ENCODE results near the gene RMND5A.

The RMND5A gene

GRCh38 chr2:86790676-86791572 is 70.8 kb downstream of the RMND5A start, which contains the start of gene CD8A:
TSS of gene CD8A (minus strand) at chr2:86790913. CDS start at chr2:86790825, 88 bp downstream.
- no peak for DNase-seq

- DNase-seq, result no peak
Observed at GRCh38 chr2:86791573-86791972, 71.5 kb downstream of the RMND5A start.

GRCh38 chr2:86793752-86794151 is 73.7 kb downstream of the RMND5A start:
- no peak for DNase-seq

DNA sequence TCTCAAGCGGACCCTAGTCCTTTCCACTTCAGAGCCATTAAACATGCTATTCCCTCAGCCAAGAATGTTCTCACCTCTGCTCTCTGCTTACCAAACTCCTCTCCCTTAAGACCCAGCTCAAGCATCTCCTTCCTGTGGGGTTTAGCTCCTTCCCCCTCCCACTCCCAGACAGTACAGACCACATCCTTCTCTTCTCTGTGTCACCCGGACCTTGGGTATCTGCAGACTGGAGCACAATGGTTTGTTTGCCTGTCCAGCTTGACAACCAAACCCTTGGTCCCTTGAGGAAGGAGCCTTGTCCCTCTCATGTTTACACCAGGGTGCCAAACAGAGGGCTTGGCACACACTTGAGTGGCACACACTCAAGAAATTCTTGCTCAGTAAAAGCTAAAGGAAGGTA is 74.8 kb downstream of the RMND5A start:
- no peak for DNase-seq

GRCh38 chr2:86800856-86801567 is 80.9 kb downstream of the RMND5A start:
- DNase-seq, result no peak

DNA sequence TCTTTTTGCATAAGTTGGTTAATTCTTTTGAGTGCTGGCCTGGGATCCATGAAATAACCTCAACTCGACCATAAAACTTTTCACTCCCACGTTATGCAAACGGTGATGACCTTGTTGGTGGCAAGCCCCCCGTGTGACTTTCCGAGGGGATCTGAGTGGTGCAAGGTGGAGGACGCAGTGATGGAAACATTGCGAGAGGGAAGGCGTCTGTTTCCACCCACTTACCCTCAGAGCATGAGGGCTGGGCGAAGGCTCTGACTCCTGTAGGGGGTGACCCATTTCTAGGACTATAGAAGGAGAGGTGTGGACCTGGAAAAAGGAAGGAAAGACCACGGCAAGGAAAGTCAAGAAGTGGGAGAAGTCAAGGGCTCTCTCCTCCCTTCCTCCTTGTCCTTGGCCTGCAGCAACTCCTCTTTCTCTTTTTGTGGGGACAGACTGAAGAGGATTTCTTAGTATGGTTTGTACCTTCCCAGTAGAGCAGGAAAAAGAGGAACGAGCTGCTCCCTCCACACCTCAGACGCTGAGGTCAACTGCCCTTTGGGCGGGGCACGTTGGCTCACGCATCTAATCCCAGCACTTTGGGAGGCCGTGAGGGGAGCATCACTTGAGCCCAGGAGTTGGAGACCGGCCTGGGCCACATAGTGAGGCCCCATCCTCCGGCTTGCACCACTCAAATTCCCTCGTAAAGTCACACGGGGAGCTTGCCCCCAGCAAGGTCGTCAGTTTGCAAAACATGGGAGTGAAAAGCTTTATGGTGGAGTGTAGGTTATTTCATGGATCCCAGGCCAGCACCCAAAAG is 86.2 kb downstream of the RMND5A start:
- no peak for DNase-seq

GRCh38 chr2:86807133-86807467 is 87.0 kb downstream of the RMND5A start:
- DNase-seq, result no peak

- peak in 33 of 51 donors; percentile 3 to 75 (median 37) for DNase-seq
Observed at GRCh38 chr2:86807468-86808275, 87.6 kb downstream of the RMND5A start.

- DNase-seq, result peak in 50 of 51 donors; percentile 20 to 85 (median 64)
Observed at GRCh38 chr2:86808315-86809161, 88.4 kb downstream of the RMND5A start.

DNA sequence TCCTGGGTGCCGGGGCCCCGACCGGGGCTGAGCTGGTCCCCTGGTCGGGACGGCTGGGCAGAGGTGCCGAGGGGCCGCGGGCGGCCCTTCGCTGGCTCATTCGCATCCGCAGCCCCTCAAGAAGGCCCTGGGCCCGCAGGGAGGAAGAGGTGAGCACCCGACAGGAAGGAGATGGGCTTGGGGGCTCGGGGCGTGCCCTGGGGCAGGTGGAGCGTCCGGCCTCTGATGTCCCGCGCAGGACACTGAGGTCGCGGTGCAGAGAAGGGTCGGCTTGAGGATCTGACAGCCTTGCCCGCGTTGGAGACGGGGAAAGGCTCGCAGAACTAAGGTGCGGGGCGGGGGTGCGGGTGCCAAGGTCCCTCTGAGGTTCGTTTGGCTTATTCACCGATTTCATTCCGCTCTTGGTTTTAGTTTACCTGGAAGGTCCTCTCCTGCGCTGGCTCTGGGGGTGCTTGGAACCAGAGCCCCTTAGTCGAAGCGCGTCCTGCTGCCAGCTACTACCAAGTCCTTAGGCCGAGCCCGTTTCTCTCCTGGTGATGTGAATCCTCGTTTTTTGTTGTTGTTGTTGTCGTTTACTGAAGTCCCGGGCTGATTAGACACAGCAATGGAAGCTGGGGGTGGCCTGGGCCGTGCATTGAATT is 89.5 kb downstream of the RMND5A start:
- DNase-seq, result peak in 1 of 51 donors; percentile 6

- DNase-seq, result no peak
Observed at GRCh38 chr2:86815611-86816010, 95.5 kb downstream of the RMND5A start.

- no peak for DNase-seq
Observed at GRCh38 chr2:86818114-86818801, 98.2 kb downstream of the RMND5A start.

- no peak for DNase-seq
Observed at GRCh38 chr2:86818957-86819356, 98.9 kb downstream of the RMND5A start.

- DNase-seq, result no peak
Observed at GRCh38 chr2:86821306-86821705, 101.2 kb downstream of the RMND5A start.

GRCh38 chr2:86821842-86822241 is 101.8 kb downstream of the RMND5A start:
- DNase-seq, result no peak

DNA sequence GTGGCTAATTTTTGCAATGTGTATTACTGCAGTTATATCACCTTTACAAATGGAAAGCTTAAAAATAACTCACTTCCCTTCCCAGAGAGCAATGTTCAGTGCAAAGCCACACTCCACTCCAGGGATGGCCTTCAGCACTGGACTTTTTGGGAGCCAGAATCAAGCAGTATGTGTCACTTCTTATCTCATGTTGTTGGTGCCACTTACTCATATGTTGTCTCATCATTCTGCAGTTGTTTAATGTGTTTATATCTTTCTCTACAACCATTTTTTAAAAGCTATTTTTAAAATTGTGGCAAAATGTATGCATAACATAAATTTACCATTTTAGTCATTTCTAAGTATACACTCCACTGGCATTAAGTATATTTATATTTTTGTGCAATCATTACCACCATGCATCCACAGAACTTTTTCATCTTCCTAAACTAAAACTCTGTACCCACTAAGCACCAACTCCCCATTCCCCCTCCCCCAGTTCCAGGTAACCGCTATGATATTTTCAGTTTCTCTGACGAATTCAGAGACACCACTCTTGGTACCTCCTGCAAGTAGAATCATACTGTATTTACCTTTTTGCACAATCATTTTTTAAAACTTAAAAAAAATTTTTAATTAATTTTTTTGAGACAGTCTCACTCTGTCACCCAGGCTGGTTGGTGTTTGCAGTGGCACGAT is 102.7 kb downstream of the RMND5A start:
- no peak for DNase-seq

DNA sequence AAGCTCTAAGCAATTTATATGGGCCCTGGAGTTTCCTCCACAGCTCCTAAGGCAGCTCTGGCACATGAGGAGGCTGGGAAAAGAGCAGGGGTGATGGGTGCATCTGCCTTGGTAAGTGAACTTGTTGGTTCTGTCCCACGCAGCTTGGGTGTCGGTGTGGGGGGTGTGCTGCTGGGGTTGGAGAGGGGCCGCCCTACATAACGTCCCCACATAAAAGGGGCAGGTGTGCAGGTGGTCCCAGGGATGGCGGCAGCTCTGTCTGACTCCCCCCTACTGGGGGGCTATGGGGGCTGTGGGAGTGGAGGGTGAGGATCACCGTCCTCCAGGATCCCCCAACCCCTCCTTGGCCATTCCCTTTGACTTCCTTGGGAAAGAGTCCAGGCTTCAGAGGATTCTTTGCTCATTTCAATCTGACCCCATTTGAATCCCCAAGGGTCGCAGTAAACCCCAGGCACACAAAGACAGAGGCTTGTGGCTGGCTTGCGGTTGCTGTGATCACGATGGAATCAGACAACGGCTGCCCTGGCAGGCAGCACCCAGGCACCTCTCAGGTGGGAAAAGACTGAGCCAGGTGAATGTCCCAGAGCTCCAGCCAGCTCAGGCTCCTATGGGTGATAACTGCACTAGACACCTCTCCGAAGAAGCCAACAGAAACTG is 105.1 kb downstream of the RMND5A start:
- no peak for DNase-seq

All from hypothalamus (tissue), 51 donors.